ENCODE results near the gene TSEN34. TPM values are rescaled to one million over a fixed set of nuclear protein-coding genes. Genes with fewer than 3 reads are reported as not detected.
"Not testable (repeated sequence)": the region's sequence is repeated elsewhere in the genome, so short reads cannot be mapped to it uniquely, and the experiment has no call there.

TSEN34 gene
- total RNA-seq, 2 donors from 2014 or later = 15.5 to 26.2 TPM

DNA sequence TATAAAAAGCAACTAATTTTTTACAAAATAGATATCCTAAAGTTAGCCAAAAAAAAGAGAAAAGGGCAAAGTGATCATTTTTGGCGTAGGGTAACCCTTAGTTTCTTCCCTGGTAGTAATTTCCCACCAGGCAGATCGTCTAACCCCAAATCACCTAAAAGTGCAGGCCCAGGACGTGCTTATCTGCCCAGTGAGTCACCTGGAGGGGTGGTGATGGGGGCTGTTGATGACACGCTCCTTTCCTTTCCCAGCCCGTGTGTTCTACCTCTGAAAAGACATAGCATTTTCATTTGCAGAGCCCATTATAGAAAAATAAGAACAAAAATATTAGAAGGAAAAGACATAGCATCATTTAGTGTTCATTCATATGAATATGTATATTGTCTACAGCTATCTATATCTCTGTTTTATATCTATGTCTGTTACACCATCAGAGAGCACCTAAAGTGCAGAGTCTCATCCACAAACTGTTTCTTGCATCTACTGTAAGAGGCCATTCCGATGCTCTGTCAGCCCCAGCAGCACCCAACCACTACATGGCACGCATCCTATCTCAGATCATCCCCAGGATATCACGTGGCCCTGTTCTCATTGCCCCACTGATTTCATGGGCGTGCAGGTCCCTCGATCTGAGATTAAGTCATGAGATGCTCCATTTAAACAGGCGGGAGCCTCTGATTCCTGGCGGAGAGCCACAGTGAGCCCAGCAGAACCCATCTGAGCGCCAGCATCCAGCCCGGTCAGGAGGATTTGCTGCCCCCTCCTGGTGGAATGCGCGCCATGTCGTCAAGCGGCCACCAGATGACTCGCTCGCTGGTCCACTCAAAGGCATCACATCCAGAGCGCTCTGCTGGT is 40.2 kb downstream of the TSEN34 start:
- no peak overlapping the region for H3K4me3 Mint-ChIP-seq
- H3K9me3 Mint-ChIP-seq = no peaks in the 10 kb centered on the region
- no peak overlapping the region for H3K27ac Mint-ChIP-seq
- ATAC-seq = peak; percentile 90 to 91
- no peaks in the 10 kb centered on the region for H3K36me3 Mint-ChIP-seq
- peaks cover 30 to 39% of the 10 kb centered on the region in 2 donors for H3K27me3 Mint-ChIP-seq
- peak; percentile 92 for DNase-seq (ENCODE audit: low spot score)
- H3K4me1 Mint-ChIP-seq (ENCODE audit: low read depth in 2 of 2) = peaks cover 4% of the 10 kb centered on the region in 2 donors

DNA sequence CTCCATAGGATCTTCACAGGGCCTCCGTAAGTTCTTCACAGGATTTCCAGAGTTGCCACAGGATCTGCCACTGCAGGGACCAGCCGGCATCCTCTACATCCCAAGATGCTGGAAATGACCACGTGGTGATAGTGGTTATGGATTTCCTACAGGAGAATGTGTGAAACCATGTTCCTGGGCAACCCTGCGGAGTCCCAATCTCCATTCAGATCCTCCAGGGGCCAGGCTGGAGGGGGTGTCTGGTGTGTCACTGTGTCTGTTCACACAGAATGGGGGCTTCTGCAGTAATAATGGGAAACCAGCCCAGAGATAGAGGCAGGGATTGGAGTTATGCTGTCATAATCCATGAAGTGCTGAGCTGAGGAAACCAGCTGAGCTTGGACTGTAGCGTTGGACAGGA is 42.8 kb downstream of the TSEN34 start:
- H3K27me3 Mint-ChIP-seq = peaks cover 30 to 44% of the 10 kb centered on the region in 2 donors

DNA sequence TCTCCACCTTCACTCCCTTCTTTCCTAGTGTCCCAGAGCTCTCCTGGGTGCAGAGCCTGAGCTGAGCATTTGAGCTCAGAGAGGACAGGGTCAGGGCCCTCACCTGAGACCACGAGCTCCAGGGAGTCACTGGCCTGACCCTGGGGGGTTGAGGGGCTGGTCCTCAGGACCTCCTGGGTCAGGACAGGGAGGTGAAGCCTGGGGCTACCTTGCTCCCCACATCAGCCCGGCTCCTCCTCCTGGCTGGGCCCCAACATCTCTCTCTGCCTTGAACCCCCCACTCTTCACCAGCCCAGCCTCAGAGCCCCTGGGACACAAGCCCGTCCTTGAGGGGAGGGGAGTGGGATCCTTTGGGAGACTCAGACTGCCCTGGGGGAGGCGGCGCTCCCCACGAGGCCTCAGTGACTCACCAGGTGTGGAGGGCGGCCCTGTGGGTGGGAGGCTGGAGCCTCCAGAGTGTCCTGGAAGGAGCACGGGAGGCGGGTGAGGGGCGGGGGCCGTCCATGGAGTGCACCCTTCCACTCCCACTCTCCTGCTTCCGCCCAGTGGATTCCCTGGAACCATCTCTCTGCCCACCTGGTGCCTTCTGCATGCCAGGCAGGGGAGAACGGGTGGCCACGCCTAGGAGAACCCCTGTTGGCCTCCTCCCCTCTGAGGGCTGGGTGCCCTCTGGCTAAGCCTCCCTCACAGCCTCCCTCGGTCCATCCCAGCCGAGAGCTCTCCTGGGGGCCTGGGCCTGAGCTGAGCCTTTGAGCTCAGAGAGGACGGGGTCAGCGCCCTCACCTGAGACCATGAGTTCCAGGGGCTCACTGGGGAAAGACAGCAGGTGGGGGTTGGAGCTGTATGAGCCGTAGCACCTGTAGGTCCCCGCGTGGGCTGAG is 48.6 kb downstream of the TSEN34 start:
- not testable (repeated sequence) for H3K9me3 Mint-ChIP-seq; H3K27ac Mint-ChIP-seq; H3K36me3 Mint-ChIP-seq; DNase-seq (ENCODE audit: low spot score); H3K4me3 Mint-ChIP-seq; H3K4me1 Mint-ChIP-seq (ENCODE audit: low read depth in 2 of 2)
- ATAC-seq = peak in 1 of 2 donors; percentile 62
- H3K27me3 Mint-ChIP-seq = peaks cover 10 to 25% of the 10 kb centered on the region in 2 donors

More for the DNA sequence above, 42.8 kb downstream of the TSEN34 start:
- Mint-ChIP-seq H3K9me3 (no peaks in the 10 kb centered on the region), H3K27ac (no peak overlapping the region), H3K4me3 (no peak overlapping the region), H3K36me3 (no peaks in the 10 kb centered on the region), H3K4me1 (ENCODE audit: low read depth in 2 of 2) (peaks cover 4% of the 10 kb centered on the region in 2 donors)
- ATAC-seq (no peak), DNase-seq (ENCODE audit: low spot score) (no peak)

DNA sequence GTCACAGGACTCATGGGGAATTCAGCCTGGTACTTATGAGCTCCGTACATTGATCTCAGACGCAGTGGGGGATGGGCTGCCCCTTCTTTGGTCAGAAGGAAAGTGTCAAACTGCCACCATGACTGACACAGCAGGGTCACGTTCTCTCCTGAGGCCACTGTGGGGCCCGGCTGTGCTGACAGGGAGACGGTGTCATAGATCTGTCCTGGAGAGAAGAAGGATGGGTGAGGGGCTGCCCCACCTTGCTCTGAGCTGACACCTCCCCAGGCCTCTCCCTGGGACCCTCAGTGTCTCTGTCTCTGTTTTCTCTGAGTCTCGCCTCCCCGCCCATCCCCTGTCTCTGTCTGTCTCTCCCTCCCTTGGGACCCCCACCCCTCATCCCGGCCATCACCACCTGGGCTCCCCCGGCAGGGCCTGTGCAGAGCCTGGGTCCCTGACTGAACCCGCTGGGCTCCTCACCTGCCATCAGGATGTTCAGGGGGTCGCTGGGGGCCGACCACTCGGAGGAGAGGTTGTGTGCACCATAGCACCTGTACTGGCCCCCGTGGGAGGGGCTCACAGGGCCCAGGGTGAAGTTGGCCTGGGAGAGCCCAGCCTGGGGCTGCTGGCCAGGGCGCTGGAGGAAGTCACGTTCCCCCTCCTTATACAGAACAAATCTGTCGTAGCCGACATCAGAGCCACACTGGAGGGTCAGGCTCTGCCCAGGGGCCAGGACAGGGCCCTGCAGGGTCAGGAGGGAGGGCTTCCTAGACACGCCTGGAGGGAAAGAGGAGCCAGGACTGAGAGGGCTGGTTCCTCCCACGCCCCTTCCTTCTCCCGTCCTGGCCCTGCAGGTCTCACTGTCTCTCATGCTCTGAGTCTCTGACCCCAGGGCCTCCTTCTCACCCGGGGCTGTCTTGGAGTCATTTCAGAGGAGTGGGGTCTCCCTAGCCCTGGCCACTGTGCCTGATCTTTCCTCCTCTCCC is 49.5 kb downstream of the TSEN34 start:
- H3K4me3 Mint-ChIP-seq; H3K36me3 Mint-ChIP-seq; H3K4me1 Mint-ChIP-seq (ENCODE audit: low read depth in 2 of 2); DNase-seq (ENCODE audit: low spot score); H3K9me3 Mint-ChIP-seq; H3K27ac Mint-ChIP-seq: not testable (repeated sequence)
- ATAC-seq = peak in 1 of 2 donors; percentile 24
- peaks cover 10 to 20% of the 10 kb centered on the region in 2 donors for H3K27me3 Mint-ChIP-seq

DNA sequence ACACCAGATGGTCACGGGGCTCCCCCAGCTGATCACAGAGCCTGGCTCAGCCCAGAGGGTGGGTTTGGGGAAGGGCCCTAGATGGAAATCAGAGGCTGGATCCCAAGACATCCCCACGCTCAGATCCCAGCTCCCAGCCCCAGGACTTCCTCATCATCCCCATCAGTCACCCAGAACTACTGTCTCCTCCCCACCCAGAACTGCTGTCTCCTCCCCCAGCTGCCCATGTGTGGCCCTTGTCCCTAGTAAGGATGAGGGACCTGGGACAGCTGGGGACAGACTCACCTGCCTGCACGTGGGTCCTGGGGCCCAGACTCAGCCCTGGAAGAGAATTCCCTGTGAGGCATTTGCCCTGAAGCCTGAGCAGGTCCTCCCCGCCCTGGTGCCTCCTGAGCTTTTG is 51.1 kb downstream of the TSEN34 start:
- not testable (repeated sequence) for H3K36me3 Mint-ChIP-seq; H3K4me3 Mint-ChIP-seq; ATAC-seq; H3K9me3 Mint-ChIP-seq; H3K4me1 Mint-ChIP-seq (ENCODE audit: low read depth in 2 of 2); H3K27ac Mint-ChIP-seq; DNase-seq (ENCODE audit: low spot score)
- H3K27me3 Mint-ChIP-seq = peaks cover 0 to 11% of the 10 kb centered on the region in 2 donors

DNA sequence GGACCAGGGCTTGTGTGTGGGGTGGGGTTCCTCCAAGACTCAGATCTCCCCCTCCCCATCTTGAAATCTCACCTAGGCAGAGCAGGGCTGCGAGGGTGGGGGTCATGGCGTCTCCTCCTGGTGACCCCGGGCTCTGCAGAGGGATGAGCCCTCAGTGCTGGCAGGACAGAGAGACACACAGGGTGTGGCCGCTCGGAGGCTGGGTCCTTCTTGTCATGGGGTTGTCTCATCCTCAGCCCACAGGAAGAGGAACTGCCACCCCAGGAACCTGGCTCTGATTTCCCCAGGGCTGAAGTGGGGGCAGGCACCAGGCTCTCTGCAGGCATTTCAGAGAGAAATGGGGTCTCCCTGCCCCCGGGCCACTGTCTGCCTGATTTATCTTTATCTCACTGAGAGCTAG is 51.5 kb downstream of the TSEN34 start, which contains the start of gene LILRA6:
Gene LILRA6 (minus strand): TSS at position 145 of the 400 bp plus-strand sequence.
- H3K4me1 Mint-ChIP-seq (ENCODE audit: low read depth in 2 of 2); H3K4me3 Mint-ChIP-seq; H3K27ac Mint-ChIP-seq; H3K27me3 Mint-ChIP-seq; H3K36me3 Mint-ChIP-seq; ATAC-seq; DNase-seq (ENCODE audit: low spot score); H3K9me3 Mint-ChIP-seq: not testable (repeated sequence)

DNA sequence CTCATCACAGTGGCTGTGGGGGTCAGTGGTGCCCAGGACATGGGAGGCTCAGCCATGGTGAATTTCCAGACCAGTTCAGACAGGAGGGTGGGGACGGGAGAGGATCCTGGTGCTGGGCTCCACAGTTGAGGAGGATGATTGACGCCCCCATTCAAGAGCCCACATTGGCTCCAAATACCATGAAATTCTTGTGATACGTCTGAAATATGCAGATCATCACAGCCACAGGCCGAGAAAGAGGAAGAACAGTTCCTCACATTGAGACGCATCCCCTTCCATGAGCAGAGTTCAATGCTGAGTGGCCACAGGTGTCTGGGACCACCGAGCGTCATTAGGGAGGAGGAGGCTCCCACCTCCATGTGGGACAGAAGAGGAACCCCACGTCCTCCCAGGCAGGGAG is 52.7 kb downstream of the TSEN34 start:
- not testable (repeated sequence) for ATAC-seq

More for the DNA sequence above, 52.7 kb downstream of the TSEN34 start:
- H3K4me3 Mint-ChIP-seq; DNase-seq (ENCODE audit: low spot score); H3K9me3 Mint-ChIP-seq; H3K27me3 Mint-ChIP-seq; H3K27ac Mint-ChIP-seq; H3K36me3 Mint-ChIP-seq: not testable (repeated sequence)
- H3K4me1 Mint-ChIP-seq (ENCODE audit: low read depth in 2 of 2) = peaks cover 11% of the 10 kb centered on the region in 2 donors

Other genes with a start within 250 kb of the TSEN34 start
- 1 to 10 TPM in 1 of 2 donors, not detected in 1; 1.7 TPM for gene CACNG8, start 228.4 kb upstream of the TSEN34 start, total RNA-seq
- under 1 TPM in 1 of 2 donors, not detected in 1; 0.53 TPM for gene CACNG6, start 199.7 kb upstream of the TSEN34 start, total RNA-seq
- not detected for gene VSTM1, start 127.4 kb upstream of the TSEN34 start, total RNA-seq
- not detected for gene TARM1, start 109.9 kb upstream of the TSEN34 start, total RNA-seq
- gene OSCAR, start 90.5 kb upstream of the TSEN34 start, total RNA-seq = 1 to 10 TPM in 1 of 2 donors, under 1 TPM in 1; 0.86 to 1.1 TPM
- gene NDUFA3, start 88.5 kb upstream of the TSEN34 start, total RNA-seq = 10 to 100 TPM; 70.7 to 78.5 TPM
- 10 to 100 TPM; 48.3 to 51.7 TPM for gene TFPT, start 75.7 kb upstream of the TSEN34 start, total RNA-seq
- 100 to 1,000 TPM in 1 of 2 donors, 10 to 100 TPM in 1; 89.5 to 110 TPM for gene PRPF31, start 75.6 kb upstream of the TSEN34 start, total RNA-seq
- 10 to 100 TPM; 59.8 to 73.8 TPM for gene CNOT3, start 53.5 kb upstream of the TSEN34 start, total RNA-seq
- gene LENG1, start 31.6 kb upstream of the TSEN34 start, total RNA-seq = 1 to 10 TPM; 5.0 to 7.5 TPM
- gene TMC4, start 18.1 kb upstream of the TSEN34 start, total RNA-seq = 1 to 10 TPM in 1 of 2 donors, not detected in 1; 1.2 TPM
- 10 to 100 TPM; 24.2 to 56.5 TPM for gene MBOAT7, start 1.7 kb upstream of the TSEN34 start, total RNA-seq
- gene RPS9, start 9.6 kb downstream of the TSEN34 start, total RNA-seq = 1,000 to 10,000 TPM in 1 of 2 donors, 100 to 1,000 TPM in 1; 774 to 1,402 TPM
- under 1 TPM; 0.43 to 0.47 TPM for gene LILRB3, start 31.7 kb downstream of the TSEN34 start, total RNA-seq
- under 1 TPM in 1 of 2 donors, not detected in 1; 0.47 TPM for gene LILRA6, start 51.5 kb downstream of the TSEN34 start, total RNA-seq
- gene LILRB5, start 66.0 kb downstream of the TSEN34 start, total RNA-seq = not detected
- 1 to 10 TPM in 1 of 2 donors, not detected in 1; 1.5 TPM for gene LILRB2, start 89.8 kb downstream of the TSEN34 start, total RNA-seq
- gene LILRA5, start 121.9 kb downstream of the TSEN34 start, total RNA-seq = not detected
- not detected for gene LILRA4, start 147.9 kb downstream of the TSEN34 start, total RNA-seq
- 10 to 100 TPM; 40.5 to 60.2 TPM for gene LAIR1, start 173.6 kb downstream of the TSEN34 start, total RNA-seq
- under 1 TPM; 0.31 to 0.73 TPM for gene TTYH1, start 224.2 kb downstream of the TSEN34 start, total RNA-seq